ENCODE results near the gene MAGI1. TPM values are rescaled to one million over a fixed set of nuclear protein-coding genes. Genes with fewer than 3 reads are reported as not detected.

Gene MAGI1
- total RNA-seq, 3 donors from 2014 or later (not counting 1 experiment from before 2014, with no cell fraction given): not detected

GRCh38 chr3:65638301-65638700, 400.4 kb downstream of the MAGI1 start:
- WGBS (ENCODE audit: insufficient coverage): 88% methylated on average over 6 of the region's 6 CpGs
- no peaks in the 10 kb centered on the region for H3K27me3 Mint-ChIP-seq (ENCODE audit: low read depth in 2 of 2)
- H3K4me3 Mint-ChIP-seq: no peak overlapping the region
- intact Hi-C loops (cut with micrococcal nuclease): no loop called here
- H3K4me1 ChIP-seq (ENCODE audit: control insufficient read depth, insufficient read depth, low read length): no peaks in the 10 kb centered on the region
- H3K4me3 ChIP-seq (ENCODE audit: low read length): no peak overlapping the region
- ATAC-seq (no peak), DNase-seq (no peak)
- H3K27ac Mint-ChIP-seq: no peak overlapping the region
- no peaks in the 10 kb centered on the region for H3K9me3 ChIP-seq (ENCODE audit: control insufficient read depth, insufficient read depth, low read length)
- no peaks in the 10 kb centered on the region for H3K36me3 ChIP-seq (ENCODE audit: control insufficient read depth, insufficient read depth, low read length)
- no peaks in the 10 kb centered on the region for H3K36me3 Mint-ChIP-seq
- H3K27me3 ChIP-seq (ENCODE audit: control insufficient read depth, insufficient read depth, low read length): no peaks in the 10 kb centered on the region
- TF ChIP-seq CTCF (IDR thresholded peaks at IDR 0.05): no peak
- H3K27ac ChIP-seq (ENCODE audit: low read length): no peak overlapping the region
- peaks cover 4 to 9% of the 10 kb centered on the region in 2 donors for H3K9me3 Mint-ChIP-seq
- no peaks in the 10 kb centered on the region for H3K4me1 Mint-ChIP-seq

GRCh38 chr3:65636326-65636725, 402.4 kb downstream of the MAGI1 start:
- ATAC-seq (no peak), DNase-seq (no peak)
- Mint-ChIP-seq H3K4me1 (no peaks in the 10 kb centered on the region), H3K36me3 (no peaks in the 10 kb centered on the region), H3K27ac (no peak overlapping the region), H3K27me3 (ENCODE audit: low read depth in 2 of 2) (no peaks in the 10 kb centered on the region), H3K4me3 (no peak overlapping the region), H3K9me3 (peaks cover 4 to 7% of the 10 kb centered on the region in 2 donors)
- 25% methylated on average over 1 of the region's 3 CpGs for WGBS (ENCODE audit: insufficient coverage)
- intact Hi-C loops (cut with micrococcal nuclease): no loop called here
- Histone ChIP-seq H3K36me3 (ENCODE audit: control insufficient read depth, insufficient read depth, low read length) (no peaks in the 10 kb centered on the region), H3K4me3 (ENCODE audit: low read length) (no peak overlapping the region), H3K27ac (ENCODE audit: low read length) (no peak overlapping the region), H3K9me3 (ENCODE audit: control insufficient read depth, insufficient read depth, low read length) (no peaks in the 10 kb centered on the region), H3K27me3 (ENCODE audit: control insufficient read depth, insufficient read depth, low read length) (no peaks in the 10 kb centered on the region), H3K4me1 (ENCODE audit: control insufficient read depth, insufficient read depth, low read length) (no peaks in the 10 kb centered on the region)
- no peak for TF ChIP-seq CTCF (IDR thresholded peaks at IDR 0.05)

- ATAC-seq (no peak), DNase-seq (no peak)
- no peak overlapping the region for H3K4me3 ChIP-seq (ENCODE audit: low read length)
- no peak for TF ChIP-seq CTCF (IDR thresholded peaks at IDR 0.05)
- H3K36me3 Mint-ChIP-seq: no peaks in the 10 kb centered on the region
- no peak overlapping the region for H3K27ac Mint-ChIP-seq
- 88% methylated on average over 1 of the region's 2 CpGs for WGBS (ENCODE audit: insufficient coverage)
- H3K36me3 ChIP-seq (ENCODE audit: control insufficient read depth, insufficient read depth, low read length): no peaks in the 10 kb centered on the region
- H3K4me1 Mint-ChIP-seq: no peaks in the 10 kb centered on the region
- no peaks in the 10 kb centered on the region for H3K4me1 ChIP-seq (ENCODE audit: control insufficient read depth, insufficient read depth, low read length)
- no peak overlapping the region for H3K4me3 Mint-ChIP-seq
- H3K9me3 ChIP-seq (ENCODE audit: control insufficient read depth, insufficient read depth, low read length): no peaks in the 10 kb centered on the region
- H3K27me3 ChIP-seq (ENCODE audit: control insufficient read depth, insufficient read depth, low read length): no peaks in the 10 kb centered on the region
- H3K9me3 Mint-ChIP-seq: peaks cover 7 to 9% of the 10 kb centered on the region in 2 donors
- no peak overlapping the region for H3K27ac ChIP-seq (ENCODE audit: low read length)
- H3K27me3 Mint-ChIP-seq (ENCODE audit: low read depth in 2 of 2): no peaks in the 10 kb centered on the region
- intact Hi-C loops (cut with micrococcal nuclease): no loop called here
These were observed 403.1 kb downstream of the MAGI1 start for GRCh38 chr3:65635657-65636056.

- Histone ChIP-seq H3K27me3 (ENCODE audit: control insufficient read depth, insufficient read depth, low read length) (no peaks in the 10 kb centered on the region), H3K4me3 (ENCODE audit: low read length) (no peak overlapping the region), H3K36me3 (ENCODE audit: control insufficient read depth, insufficient read depth, low read length) (no peaks in the 10 kb centered on the region), H3K9me3 (ENCODE audit: control insufficient read depth, insufficient read depth, low read length) (no peaks in the 10 kb centered on the region), H3K27ac (ENCODE audit: low read length) (no peak overlapping the region), H3K4me1 (ENCODE audit: control insufficient read depth, insufficient read depth, low read length) (no peaks in the 10 kb centered on the region)
- Mint-ChIP-seq H3K4me1 (no peaks in the 10 kb centered on the region), H3K4me3 (no peak overlapping the region), H3K27ac (no peak overlapping the region), H3K36me3 (no peaks in the 10 kb centered on the region), H3K27me3 (ENCODE audit: low read depth in 2 of 2) (no peaks in the 10 kb centered on the region), H3K9me3 (peaks cover 9% of the 10 kb centered on the region in 2 donors)
- no peak for TF ChIP-seq CTCF (IDR thresholded peaks at IDR 0.05)
- no peak for ATAC-seq
- WGBS (ENCODE audit: insufficient coverage): 77% methylated on average over 5 of the region's 7 CpGs
- intact Hi-C loops (cut with micrococcal nuclease): no loop called here
- no peak for DNase-seq
These were observed 405.6 kb downstream of the MAGI1 start for GRCh38 chr3:65633018-65633638.

Measured in natural killer cell (primary cell).